ENCODE results near the gene TXNDC11.

Gene TXNDC11

DNA sequence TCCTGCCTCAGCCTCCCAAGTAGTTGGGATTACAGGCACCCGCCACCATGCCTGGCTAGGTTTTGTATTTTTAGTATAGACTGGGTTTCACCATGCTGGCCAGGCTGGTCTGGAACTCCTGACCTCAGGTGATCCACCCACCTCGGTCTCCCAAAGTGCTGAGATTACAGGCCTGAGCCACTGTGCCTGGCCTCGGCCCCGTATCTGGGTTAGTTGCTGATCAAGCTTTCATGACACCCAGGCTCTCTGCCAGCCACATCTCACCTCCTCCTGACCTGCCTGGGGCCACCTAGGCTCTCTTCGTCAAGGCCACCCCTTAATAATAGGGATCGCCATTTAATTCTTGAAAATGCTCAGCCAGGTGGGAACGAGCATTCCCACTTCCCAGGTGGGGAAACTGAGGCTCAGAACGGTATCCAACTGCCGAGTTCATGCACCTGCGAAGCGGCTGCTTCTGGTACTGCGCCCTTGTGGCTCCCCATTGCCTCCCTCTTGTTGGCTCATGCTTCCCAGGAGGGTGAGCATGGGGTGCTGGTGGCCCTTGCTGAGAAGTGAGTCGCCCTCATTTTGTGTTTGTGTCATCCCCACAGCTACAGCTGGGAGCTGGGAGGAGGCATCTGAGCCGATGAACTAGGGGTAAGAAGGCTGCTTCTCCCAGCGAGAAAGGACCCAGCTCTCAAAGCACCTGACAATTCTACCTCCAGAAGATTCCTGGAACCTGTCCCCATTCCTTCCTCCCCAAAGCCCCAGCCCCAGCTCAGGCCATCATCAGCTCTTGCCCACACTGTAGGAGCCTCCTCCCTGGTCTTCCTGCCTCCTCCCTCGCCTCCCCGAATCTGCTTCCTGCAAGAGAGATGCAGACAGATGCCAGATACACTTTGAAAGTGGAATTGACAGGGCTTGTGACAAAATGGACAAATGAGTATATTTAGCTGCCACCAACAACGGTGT is 91.7 kb downstream of the TXNDC11 start:
- no peak for DNase-seq

DNA sequence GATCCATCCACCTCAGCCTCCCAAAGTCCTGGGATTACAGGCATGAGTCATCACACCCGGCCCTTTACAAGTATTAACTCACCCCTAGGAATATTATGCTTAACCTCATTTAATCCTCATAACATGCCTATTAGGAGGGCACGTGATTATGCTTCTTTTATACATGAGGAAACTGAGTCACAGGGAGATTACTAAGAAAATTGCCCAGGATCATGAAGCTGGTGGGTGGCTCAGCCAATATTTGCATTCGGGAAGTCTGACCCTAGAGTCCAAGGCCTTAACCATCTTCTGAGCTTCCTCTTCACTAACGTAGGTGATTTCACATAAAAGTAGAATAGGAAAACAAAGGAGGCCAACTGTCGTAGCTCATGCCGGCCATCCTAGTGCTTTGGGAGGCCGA is 93.4 kb downstream of the TXNDC11 start:
- DNase-seq = no peak

DNA sequence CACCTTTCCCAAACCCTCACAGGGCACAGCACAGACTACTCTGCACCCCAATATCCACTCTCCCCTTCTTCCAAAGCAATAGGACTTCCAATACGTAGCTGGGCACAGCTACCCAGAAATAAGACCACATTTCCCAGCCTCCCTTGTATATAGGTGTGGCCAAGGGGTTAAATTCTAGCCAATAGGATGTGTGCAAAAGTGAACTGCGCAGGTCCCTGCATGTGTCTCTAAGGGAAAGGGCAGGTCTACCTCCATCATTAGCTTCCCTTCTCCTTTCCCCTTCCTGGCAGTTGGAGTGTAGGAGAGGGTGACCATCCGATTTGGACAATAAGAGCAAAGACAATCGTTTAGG is 99.9 kb downstream of the TXNDC11 start:
- peak; percentile 47 for DNase-seq

- DNase-seq = peak; percentile 67
Measured at GRCh38 chr16:11640987-11641817, 101.5 kb downstream of the TXNDC11 start.

- peak; percentile 23 for DNase-seq
Measured at GRCh38 chr16:11639925-11640899, 102.4 kb downstream of the TXNDC11 start.

- DNase-seq = no peak
Measured at GRCh38 chr16:11639008-11639562, 103.6 kb downstream of the TXNDC11 start.

DNA sequence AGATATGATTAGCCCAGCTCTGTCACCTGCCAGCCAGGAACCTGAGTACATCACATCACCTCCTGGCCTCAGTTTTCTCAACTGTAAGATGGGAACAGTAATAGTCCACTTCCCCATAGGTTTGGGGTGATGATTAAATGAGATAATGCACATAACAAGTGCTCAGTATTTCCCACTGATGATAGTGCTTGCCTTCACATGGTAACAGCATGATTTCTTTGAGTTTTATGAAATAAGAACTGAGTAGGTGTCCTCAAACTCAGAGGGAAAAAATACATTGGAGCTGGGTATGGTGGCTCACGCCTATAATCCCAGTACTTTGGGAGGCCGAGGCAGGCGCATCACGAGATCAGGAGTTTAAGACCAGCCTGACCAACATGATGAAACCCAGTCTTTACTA is 104.5 kb downstream of the TXNDC11 start:
- no peak for DNase-seq

DNA sequence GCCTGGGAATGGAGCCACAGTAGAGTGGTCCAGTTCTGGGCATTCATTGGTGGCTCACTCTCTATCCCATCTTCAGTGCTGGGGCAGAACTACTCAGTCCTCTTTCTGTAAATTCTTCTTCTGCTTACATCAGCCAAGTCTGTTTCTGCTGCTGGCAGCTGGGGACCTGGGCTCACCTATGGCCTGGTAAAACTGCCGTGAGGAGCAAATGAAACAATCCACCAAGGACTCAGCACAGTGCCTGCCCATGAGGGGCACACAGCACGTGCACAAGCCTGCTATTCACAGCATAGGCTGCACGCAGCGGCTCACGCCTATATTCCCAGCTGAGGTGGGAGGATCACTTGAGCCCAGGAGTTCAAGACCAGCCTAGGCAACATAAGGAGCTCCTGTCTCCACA is 105.3 kb downstream of the TXNDC11 start:
- DNase-seq = no peak

GRCh38 chr16:11636172-11636721 is 106.4 kb downstream of the TXNDC11 start:
- no peak for DNase-seq

DNA sequence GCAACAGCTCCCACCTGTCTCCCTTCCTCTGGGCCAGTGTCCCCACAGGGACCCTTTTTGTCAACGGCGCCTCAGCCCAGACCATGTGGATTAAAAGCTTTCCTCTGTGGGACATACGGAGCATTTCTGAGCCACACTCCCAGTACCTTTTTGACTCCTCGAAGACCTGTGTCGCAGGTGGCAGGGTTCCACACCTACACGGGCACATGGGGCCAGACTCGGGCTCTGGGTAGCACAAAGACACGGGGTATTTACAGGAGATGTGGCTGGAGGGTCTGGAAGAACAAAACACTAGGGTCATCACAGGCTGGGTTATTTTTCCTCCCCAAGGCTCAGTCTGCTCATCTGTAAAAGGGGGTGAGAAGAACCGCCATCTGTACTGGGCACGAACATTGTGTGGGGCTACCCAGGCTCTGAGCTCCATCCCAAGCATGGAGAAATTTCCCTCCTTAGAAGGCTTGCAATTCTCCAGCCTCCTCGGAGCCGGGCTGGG is 106.9 kb downstream of the TXNDC11 start:
- no peak for DNase-seq

DNA sequence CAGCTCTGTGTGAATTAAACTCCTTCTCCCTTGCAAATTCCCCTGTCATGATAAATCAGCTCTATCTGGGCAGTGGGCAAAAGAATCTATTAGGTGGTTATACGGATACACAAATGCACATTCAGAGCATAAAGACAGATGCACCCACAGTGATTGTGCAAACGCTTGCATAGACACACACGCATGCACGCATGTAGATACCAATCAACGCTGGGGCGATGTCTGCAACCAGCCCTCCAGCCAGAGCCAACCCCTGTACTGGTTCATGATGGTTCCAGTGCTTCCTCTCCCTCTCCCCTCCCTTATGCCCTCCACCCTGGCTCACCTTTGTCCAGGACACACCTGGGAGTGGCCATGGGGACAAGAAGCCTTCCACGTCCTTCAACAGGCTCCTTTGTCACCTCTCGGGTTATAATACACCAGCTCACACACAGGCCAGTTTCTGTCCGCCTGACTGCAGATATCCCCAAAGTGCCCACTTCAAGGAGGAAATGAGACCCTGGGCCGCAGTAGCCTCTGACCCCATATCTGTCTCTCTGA is 107.5 kb downstream of the TXNDC11 start:
- DNase-seq = no peak

- DNase-seq = no peak
Measured at GRCh38 chr16:11634312-11634711, 108.3 kb downstream of the TXNDC11 start.

- no peak for DNase-seq
Measured at GRCh38 chr16:11633113-11633512, 109.5 kb downstream of the TXNDC11 start.

- DNase-seq = no peak
Measured at GRCh38 chr16:11632455-11632939, 110.2 kb downstream of the TXNDC11 start.

DNA sequence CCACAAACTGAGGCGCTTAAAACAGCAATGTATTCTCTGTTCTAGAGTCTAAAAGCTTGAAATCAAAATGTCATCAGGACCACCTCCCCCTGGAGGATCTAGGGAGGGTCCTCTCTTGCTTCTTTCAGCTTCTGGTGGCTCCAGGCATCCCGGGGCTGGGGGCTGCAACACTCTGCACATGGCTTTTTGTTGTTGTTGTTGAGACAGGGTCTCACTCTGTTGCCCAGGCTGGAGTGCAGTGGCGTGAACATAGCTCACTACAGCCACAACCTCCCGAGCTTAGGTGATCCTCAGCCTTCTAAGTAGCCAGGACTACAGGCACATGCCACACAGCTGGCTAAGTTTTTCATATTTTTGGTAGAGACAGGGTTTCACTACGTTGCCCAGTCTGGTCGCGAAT is 111.4 kb downstream of the TXNDC11 start:
- no peak for DNase-seq

- DNase-seq = no peak
Measured at GRCh38 chr16:11630768-11631056, 111.9 kb downstream of the TXNDC11 start.

DNA sequence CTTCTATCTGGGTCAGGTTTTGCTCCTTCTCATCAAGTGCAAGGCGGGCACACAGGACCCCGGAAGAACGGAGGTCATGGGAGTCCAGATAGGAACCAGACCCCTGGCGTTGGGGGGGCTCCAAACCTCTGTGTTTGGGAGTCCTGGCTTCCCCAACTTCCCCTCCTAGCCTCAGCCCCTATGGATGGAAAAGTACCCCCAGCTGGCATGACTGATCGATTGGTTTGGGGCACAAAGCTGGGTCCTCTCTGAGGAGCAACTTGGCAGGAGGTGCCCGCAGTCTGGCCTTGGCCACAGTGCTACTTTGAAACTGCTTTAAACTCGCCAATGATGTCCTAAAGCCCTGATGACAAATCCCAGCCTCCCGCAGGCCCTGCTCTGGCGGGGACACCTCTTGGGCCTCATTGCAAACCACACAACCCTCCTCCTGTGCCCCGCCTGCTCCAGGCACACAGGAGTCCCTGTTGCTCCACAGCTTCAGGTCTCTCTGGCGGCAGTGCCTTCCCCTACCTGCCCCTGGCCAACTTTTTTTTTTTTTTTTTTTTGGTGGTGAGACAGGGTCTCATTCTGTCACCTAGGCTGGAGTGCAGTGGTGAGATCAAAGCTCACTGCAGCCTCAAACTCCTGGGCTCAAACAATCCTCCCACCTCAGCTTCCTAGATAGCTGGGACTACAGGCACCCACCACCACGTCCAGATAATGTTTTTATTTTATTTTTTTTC is 112.5 kb downstream of the TXNDC11 start:
- no peak for DNase-seq
